GM19099 (cell line): ENCODE results near the gene HSPA5.
A peak's percentile ranks its signal among the peaks of the same experiment; 100 is the strongest.

Experiments
- POLR2A ChIP-seq: IDR thresholded peaks from 3 replicates; pipeline ENCODE4 v1.6.1; 2011; ENCODE audit warnings: low read depth; ENCODE audit not compliant: insufficient read length; ENCODE audit errors: extremely low read depth

The HSPA5 gene

GRCh38 chr9:125254231-125254630, 13.1 kb upstream of the HSPA5 start:
- TF ChIP-seq POLR2A: no peak

- no peak for TF ChIP-seq POLR2A
These were observed 5.1 kb upstream of the HSPA5 start for GRCh38 chr9:125246261-125246667.

GRCh38 chr9:125243792-125244260, 2.7 kb upstream of the HSPA5 start:
- TF ChIP-seq POLR2A: no peak

GRCh38 chr9:125241863-125242739, 958 bp upstream of the HSPA5 start:
- peak; percentile 45 for TF ChIP-seq POLR2A

GRCh38 chr9:125240649-125240999, 519 bp downstream of the HSPA5 start:
- TF ChIP-seq POLR2A: no peak

GRCh38 chr9:125239631-125240597, 1.2 kb downstream of the HSPA5 start:
- TF ChIP-seq POLR2A: no peak

- no peak for TF ChIP-seq POLR2A
These were observed 2.2 kb downstream of the HSPA5 start for GRCh38 chr9:125238915-125239446.

- TF ChIP-seq POLR2A: no peak
These were observed 2.8 kb downstream of the HSPA5 start for GRCh38 chr9:125238127-125238914.

- TF ChIP-seq POLR2A: no peak
These were observed 5.2 kb downstream of the HSPA5 start for GRCh38 chr9:125235804-125236519.

GRCh38 chr9:125233678-125234077, 7.5 kb downstream of the HSPA5 start:
- TF ChIP-seq POLR2A: no peak

GRCh38 chr9:125227761-125228160, 13.4 kb downstream of the HSPA5 start:
- no peak for TF ChIP-seq POLR2A

GRCh38 chr9:125218621-125219020, 22.5 kb downstream of the HSPA5 start:
- no peak for TF ChIP-seq POLR2A

- no peak for TF ChIP-seq POLR2A
These were observed 27.0 kb downstream of the HSPA5 start for GRCh38 chr9:125214186-125214585.

GRCh38 chr9:125204477-125204876, 36.7 kb downstream of the HSPA5 start:
- TF ChIP-seq POLR2A: no peak
